Left lung (tissue), 10 donors: ENCODE results near the gene ADCY7. TPM values are rescaled to one million over a fixed set of nuclear protein-coding genes. Genes with fewer than 3 reads are reported as not detected.

Experiments
- ATAC-seq: fragments of 200-7000 bp; cut with Tn5 transposase; one replicate; pipeline ENCODE4 v1.9.1; 2020; ENCODE audit warnings: moderate library complexity
- DNase-seq, 4 donors: peaks; one replicate each; pipeline ENCODE4 v3.0.0-alpha.2; 2013 to 2020
- H3K27ac ChIP-seq, 2 donors: fragments of 200-600 bp; sonication (generic) in 1 of 2; one replicate each; pipeline versions ENCODE4 v1.5.0 to v1.8.0; 2020 to 2021
- H3K27me3 ChIP-seq, 2 donors: fragments of 200-600 bp; sonication (generic) in 1 of 2; one replicate each; pipeline versions ENCODE4 v1.5.0 to v1.8.0; 2020 to 2021
- H3K36me3 ChIP-seq, 2 donors: fragments of 200-600 bp; sonication (generic) in 1 of 2; one replicate each; pipeline versions ENCODE4 v1.5.0 to v1.8.0; 2020 to 2021
- H3K4me1 ChIP-seq, 2 donors: fragments of 200-600 bp; one replicate each; pipeline ENCODE4 v1.8.0; 2021
- H3K4me3 ChIP-seq, 2 donors: fragments of 200-600 bp; sonication (generic) in 1 of 2; one replicate each; pipeline versions ENCODE4 v1.5.0 to v1.8.0; 2020 to 2021; ENCODE audit warnings: mild to moderate bottlenecking in 1 of 2
- H3K9me3 ChIP-seq, 2 donors: fragments of 200-600 bp; sonication (generic) in 1 of 2; one replicate each; pipeline versions ENCODE4 v1.5.0 to v1.8.0; 2020 to 2021
- CTCF ChIP-seq, 2 donors: fragments of 200-600 bp; sonication (generic) in 1 of 2; IDR thresholded peaks; one replicate each; pipeline versions ENCODE4 v1.5.0 to v1.8.0; 2021; ENCODE audit warnings: antibody characterized with exemption in 2 of 2
- intact Hi-C, 2 donors: fragments of 100-400 bp; cut with DNase I; formaldehyde crosslinking; loops; one replicate each; pipeline versions ENCODE4 v1.11.2 to v1.14.2; 2022
- polyA plus RNA-seq, 6 donors: library from polyadenylated mRNA; unstranded; fragments of 120-200 nt; gene quantifications; one replicate each; pipeline ENCODE4 v1.2.1, GENCODE V29; 2013; ENCODE audit not compliant: insufficient read length in 6 of 6
- total RNA-seq, 2 donors: library from RNA; stranded (reverse); fragmentation: NEBNext Ultra II Directional; extraction: Animal tissue kit (Norgen Biotek cat#: 25700); gene quantifications; one replicate each; pipeline ENCODE4 v1.2.1, GENCODE V29; 2021
- donor health status: DM: no; HTN: yes; CAD: no.
- donor health status: DM: no; HTN: no; CAD: no.

The ADCY7 gene
- total and polyA plus RNA-seq, 8 donors = 23.5 to 116 (median 29.9) TPM

GRCh38 chr16:50286681-50287080 lies 20.3 kb downstream of the ADCY7 start:
- H3K27me3 ChIP-seq = no peaks in the 10 kb centered on the region
- H3K4me3 ChIP-seq = no peak overlapping the region
- peaks cover 0 to 47% of the 10 kb centered on the region in 2 donors for H3K36me3 ChIP-seq
- DNase-seq = no peak
- TF ChIP-seq CTCF (IDR thresholded peaks at IDR 0.05) = no peak
- intact Hi-C loops = no loop called here
- peaks cover 0 to 48% of the 10 kb centered on the region in 2 donors for H3K4me1 ChIP-seq
- no peak for ATAC-seq
- no peak overlapping the region for H3K27ac ChIP-seq
- no peaks in the 10 kb centered on the region for H3K9me3 ChIP-seq

- Histone ChIP-seq H3K27me3 (no peaks in the 10 kb centered on the region), H3K4me3 (no peak overlapping the region), H3K4me1 (peaks cover 0 to 34% of the 10 kb centered on the region in 2 donors), H3K27ac (no peak overlapping the region), H3K9me3 (no peaks in the 10 kb centered on the region), H3K36me3 (peaks cover 0 to 60% of the 10 kb centered on the region in 2 donors)
- no peak for TF ChIP-seq CTCF (IDR thresholded peaks at IDR 0.05)
- DNase-seq = peak in 1 of 4 donors; percentile 72
- no peak for ATAC-seq
- intact Hi-C loops = no loop called here
These were observed 21.7 kb downstream of the ADCY7 start for GRCh38 chr16:50288026-50288425.

GRCh38 chr16:50288920-50289319 lies 22.6 kb downstream of the ADCY7 start:
- ATAC-seq = no peak
- Histone ChIP-seq H3K27me3 (no peaks in the 10 kb centered on the region), H3K4me1 (peaks cover 0 to 25% of the 10 kb centered on the region in 2 donors), H3K9me3 (no peaks in the 10 kb centered on the region), H3K36me3 (peaks cover 0 to 69% of the 10 kb centered on the region in 2 donors), H3K4me3 (no peak overlapping the region), H3K27ac (no peak overlapping the region)
- intact Hi-C loops = no loop called here
- no peak for TF ChIP-seq CTCF (IDR thresholded peaks at IDR 0.05)
- no peak for DNase-seq

- H3K9me3 ChIP-seq = no peaks in the 10 kb centered on the region
- TF ChIP-seq CTCF (IDR thresholded peaks at IDR 0.05) = no peak
- H3K4me3 ChIP-seq = no peak overlapping the region
- H3K27ac ChIP-seq = no peak overlapping the region
- DNase-seq (peak in 1 of 4 donors; percentile 66), ATAC-seq (no peak)
- intact Hi-C loops = no loop called here
- peaks cover 0 to 13% of the 10 kb centered on the region in 2 donors for H3K4me1 ChIP-seq
- H3K27me3 ChIP-seq = no peaks in the 10 kb centered on the region
- peaks cover 0 to 82% of the 10 kb centered on the region in 2 donors for H3K36me3 ChIP-seq
These were observed 23.8 kb downstream of the ADCY7 start for GRCh38 chr16:50289950-50290764.

- no peaks in the 10 kb centered on the region for H3K27me3 ChIP-seq
- no peak overlapping the region for H3K27ac ChIP-seq
- peaks cover 0 to 6% of the 10 kb centered on the region in 2 donors for H3K4me1 ChIP-seq
- ATAC-seq = no peak
- H3K9me3 ChIP-seq = no peaks in the 10 kb centered on the region
- peak in 1 of 4 donors; percentile 47 for DNase-seq
- intact Hi-C loops = no loop called here
- peaks cover 0 to 88% of the 10 kb centered on the region in 2 donors for H3K36me3 ChIP-seq
- H3K4me3 ChIP-seq = no peak overlapping the region
- no peak for TF ChIP-seq CTCF (IDR thresholded peaks at IDR 0.05)
These were observed 24.5 kb downstream of the ADCY7 start for GRCh38 chr16:50290856-50291255.
